Measurements from ENCODE around the gene SUDS3.

DNA sequence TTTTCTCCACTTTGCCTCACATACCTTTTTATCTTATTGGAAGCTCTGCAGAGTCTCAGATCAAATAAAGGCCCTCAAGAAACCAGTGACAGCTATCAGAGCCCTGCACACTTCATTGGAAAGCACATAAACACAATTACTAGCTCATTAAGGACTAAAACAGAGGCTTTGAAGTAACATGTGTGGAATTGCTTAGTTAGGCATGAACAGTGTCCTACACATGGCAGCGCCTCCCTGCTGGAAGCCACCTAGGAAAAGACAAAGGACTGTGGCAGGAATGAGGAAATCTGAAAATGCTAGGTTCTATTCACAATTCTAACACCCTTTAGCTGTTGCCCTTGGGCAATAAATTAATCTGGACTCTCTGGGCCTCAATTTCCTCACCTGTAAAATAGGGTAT, 89.4 kb downstream of the SUDS3 start:
- TF ChIP-seq, protein P1, sequence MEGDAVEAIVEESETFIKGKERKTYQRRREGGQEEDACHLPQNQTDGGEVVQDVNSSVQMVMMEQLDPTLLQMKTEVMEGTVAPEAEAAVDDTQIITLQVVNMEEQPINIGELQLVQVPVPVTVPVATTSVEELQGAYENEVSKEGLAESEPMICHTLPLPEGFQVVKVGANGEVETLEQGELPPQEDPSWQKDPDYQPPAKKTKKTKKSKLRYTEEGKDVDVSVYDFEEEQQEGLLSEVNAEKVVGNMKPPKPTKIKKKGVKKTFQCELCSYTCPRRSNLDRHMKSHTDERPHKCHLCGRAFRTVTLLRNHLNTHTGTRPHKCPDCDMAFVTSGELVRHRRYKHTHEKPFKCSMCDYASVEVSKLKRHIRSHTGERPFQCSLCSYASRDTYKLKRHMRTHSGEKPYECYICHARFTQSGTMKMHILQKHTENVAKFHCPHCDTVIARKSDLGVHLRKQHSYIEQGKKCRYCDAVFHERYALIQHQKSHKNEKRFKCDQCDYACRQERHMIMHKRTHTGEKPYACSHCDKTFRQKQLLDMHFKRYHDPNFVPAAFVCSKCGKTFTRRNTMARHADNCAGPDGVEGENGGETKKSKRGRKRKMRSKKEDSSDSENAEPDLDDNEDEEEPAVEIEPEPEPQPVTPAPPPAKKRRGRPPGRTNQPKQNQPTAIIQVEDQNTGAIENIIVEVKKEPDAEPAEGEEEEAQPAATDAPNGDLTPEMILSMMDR (IDR thresholded peaks at IDR 0.05; ENCODE audit: low read length), result no peak
- TF ChIP-seq EZH2 (IDR thresholded peaks at IDR 0.05; ENCODE audit: borderline replicate concordance, low read length), result no peak

Measured in OCI-LY1 (cell line).